Smooth muscle cell (in vitro differentiated cells): ENCODE data around the gene MARK2. TPM values are rescaled to one million over a fixed set of nuclear protein-coding genes. Genes with fewer than 3 reads are reported as not detected.

Experiments
- DNase-seq: peaks from one replicate; lab custom pipeline; 2025; ENCODE audit not compliant: unreplicated experiment; lab: John Stamatoyannopoulos, UW
- H2AFZ ChIP-seq: fragments of 200-600 bp; sonication (generic); 2 replicates; pipeline ENCODE4 v1.6.0; 2016; ENCODE audit warnings: antibody characterized with exemption, low read depth, mild to moderate bottlenecking
- H3F3A ChIP-seq: fragments of 200-600 bp; sonication (generic); 2 replicates; pipeline ENCODE4 v1.6.0; 2017; ENCODE audit warnings: antibody characterized with exemption, low read depth
- H3K27ac ChIP-seq: fragments of 200-600 bp; sonication (generic); 2 replicates; pipeline ENCODE4 v1.5.1; 2016; ENCODE audit warnings: low read depth, mild to moderate bottlenecking
- H3K27me3 ChIP-seq: fragments of 200-600 bp; sonication (generic); 2 replicates; pipeline ENCODE4 v1.6.1; 2016; ENCODE audit warnings: low read depth, mild to moderate bottlenecking
- H3K36me3 ChIP-seq: fragments of 200-600 bp; sonication (generic); 2 replicates; pipeline ENCODE4 v1.5.1; 2016; ENCODE audit warnings: low read depth
- H3K4me1 ChIP-seq: fragments of 200-600 bp; sonication (generic); 2 replicates; pipeline ENCODE4 v1.5.1; 2016; ENCODE audit warnings: low read depth
- H3K4me2 ChIP-seq: fragments of 200-600 bp; sonication (generic); 2 replicates; pipeline ENCODE4 v1.6.0; 2016; ENCODE audit warnings: mild to moderate bottlenecking
- H3K4me3 ChIP-seq: fragments of 200-600 bp; sonication (generic); 2 replicates; pipeline ENCODE4 v1.5.1; 2016; ENCODE audit warnings: mild to moderate bottlenecking
- H3K79me2 ChIP-seq: fragments of 200-600 bp; sonication (generic); 2 replicates; pipeline ENCODE4 v1.6.0; 2016; ENCODE audit warnings: low read depth, mild to moderate bottlenecking
- H3K9ac ChIP-seq: fragments of 200-600 bp; sonication (generic); 2 replicates; pipeline ENCODE4 v1.6.0; 2016; ENCODE audit warnings: low read depth
- H3K9me3 ChIP-seq: fragments of 200-600 bp; sonication (generic); replicated peaks from 2 replicates; pipeline ENCODE4 v1.5.1; 2016; ENCODE audit warnings: low read depth
- H4K20me1 ChIP-seq: fragments of 200-600 bp; sonication (generic); 2 replicates; pipeline ENCODE4 v1.6.0; 2016; ENCODE audit warnings: low read depth
- CTCF ChIP-seq: fragments of 200-600 bp; sonication (generic); IDR thresholded peaks from 2 replicates; pipeline ENCODE4 v1.5.1; 2017; ENCODE audit warnings: borderline replicate concordance, mild to moderate bottlenecking, antibody characterized with exemption; ENCODE audit not compliant: insufficient read depth, poor library complexity, severe bottlenecking
- WGBS: methylation state at CpG from one replicate; pipeline ENCODE4 v1.1.7; 2016; ENCODE audit warnings: low lambda C conversion rate; 5-methylcytosine and 5-hydroxymethylcytosine counted together
- polyA plus RNA-seq: library from polyadenylated mRNA; unstranded; fragments of >200 nt; fragmentation: Nextera tagmentation; extraction: Ambion mirVana; gene quantifications from 2 replicates; pipeline ENCODE4 v1.2.1, GENCODE V29; 2016
- total RNA-seq: library from RNA; depleted of rRNA; stranded (reverse); fragments of >200 nt; gene quantifications from 2 replicates; pipeline ENCODE4 v1.2.3, GENCODE V29; 2014

MARK2 gene
- total and polyA plus RNA-seq, 2 experiments from 2014 or later, result 14.2 to 23.3 TPM

- H3K4me1 ChIP-seq, result peaks cover 5% of the 10 kb centered on the region
- no peak overlapping the region for H3K9ac ChIP-seq
- peaks cover 42% of the 10 kb centered on the region for H3K79me2 ChIP-seq
- no peak overlapping the region for H2AFZ ChIP-seq
- H3F3A ChIP-seq, result no peaks in the 10 kb centered on the region
- no peak overlapping the region for H3K4me2 ChIP-seq
- TF ChIP-seq CTCF, result no peak
- peaks cover 32% of the 10 kb centered on the region for H4K20me1 ChIP-seq
- H3K36me3 ChIP-seq, result no peaks in the 10 kb centered on the region
- DNase-seq, result no peak
- no peak overlapping the region for H3K27ac ChIP-seq
- WGBS, result 79% methylated on average over 4 of the region's 4 CpGs
- H3K4me3 ChIP-seq, result no peak overlapping the region
- no peaks in the 10 kb centered on the region for H3K27me3 ChIP-seq
- no peaks in the 10 kb centered on the region for H3K9me3 ChIP-seq
Observed at GRCh38 chr11:63941901-63942300, 103.0 kb downstream of the MARK2 start.

- DNase-seq, result no peak
- H3F3A ChIP-seq, result no peaks in the 10 kb centered on the region
- peaks cover 42% of the 10 kb centered on the region for H3K79me2 ChIP-seq
- H3K9me3 ChIP-seq, result no peaks in the 10 kb centered on the region
- no peak overlapping the region for H3K27ac ChIP-seq
- H2AFZ ChIP-seq, result no peak overlapping the region
- H3K4me2 ChIP-seq, result no peak overlapping the region
- peaks cover 32% of the 10 kb centered on the region for H4K20me1 ChIP-seq
- H3K27me3 ChIP-seq, result no peaks in the 10 kb centered on the region
- peaks cover 5% of the 10 kb centered on the region for H3K4me1 ChIP-seq
- no peak overlapping the region for H3K9ac ChIP-seq
- H3K4me3 ChIP-seq, result no peak overlapping the region
- no peak for TF ChIP-seq CTCF
- 95% methylated on average over 3 of the region's 3 CpGs for WGBS
- no peaks in the 10 kb centered on the region for H3K36me3 ChIP-seq
Observed at GRCh38 chr11:63942803-63943202, 103.9 kb downstream of the MARK2 start.

GRCh38 chr11:63944987-63945386 lies 106.1 kb downstream of the MARK2 start:
- Histone ChIP-seq H3K9me3 (no peaks in the 10 kb centered on the region), H3K79me2 (peaks cover 31% of the 10 kb centered on the region), H3K4me1 (no peaks in the 10 kb centered on the region), H3K4me2 (no peak overlapping the region), H3K4me3 (no peak overlapping the region), H3K27me3 (no peaks in the 10 kb centered on the region), H4K20me1 (peaks cover 32% of the 10 kb centered on the region), H3K27ac (no peak overlapping the region), H2AFZ (no peak overlapping the region), H3K36me3 (no peaks in the 10 kb centered on the region), H3F3A (no peaks in the 10 kb centered on the region), H3K9ac (no peak overlapping the region)
- WGBS, result 84% methylated on average over 8 of the region's 8 CpGs
- no peak for TF ChIP-seq CTCF
- DNase-seq, result no peak

GRCh38 chr11:63945477-63946163 lies 106.7 kb downstream of the MARK2 start:
- no peaks in the 10 kb centered on the region for H3F3A ChIP-seq
- no peak overlapping the region for H3K4me2 ChIP-seq
- H4K20me1 ChIP-seq, result peaks cover 30% of the 10 kb centered on the region
- peaks cover 25% of the 10 kb centered on the region for H3K79me2 ChIP-seq
- H3K4me3 ChIP-seq, result no peak overlapping the region
- H3K36me3 ChIP-seq, result no peaks in the 10 kb centered on the region
- peak; percentile 54 for TF ChIP-seq CTCF
- DNase-seq, result peak; percentile 12
- H3K27me3 ChIP-seq, result no peaks in the 10 kb centered on the region
- no peak overlapping the region for H3K27ac ChIP-seq
- no peak overlapping the region for H2AFZ ChIP-seq
- no peaks in the 10 kb centered on the region for H3K4me1 ChIP-seq
- WGBS, result 66% methylated on average over 14 of the region's 14 CpGs
- H3K9ac ChIP-seq, result no peak overlapping the region
- no peaks in the 10 kb centered on the region for H3K9me3 ChIP-seq
